Ishikawa (cell line): ENCODE data around the gene NYNRIN.

Source experiments
- CEBPB ChIP-seq: IDR thresholded peaks from 2 replicates; pipeline ENCODE4 v1.6.1; 2012
- CREB1 ChIP-seq: IDR thresholded peaks from 2 replicates; pipeline ENCODE4 v1.6.1; 2012; ENCODE audit warnings: low read depth
- EGR1 ChIP-seq: IDR thresholded peaks from 2 replicates; pipeline ENCODE4 v1.6.1; 2012
- EP300 ChIP-seq: IDR thresholded peaks from 2 replicates; pipeline ENCODE4 v1.6.1; 2012; ENCODE audit warnings: borderline replicate concordance
- FOXM1 ChIP-seq: IDR thresholded peaks from 2 replicates; pipeline ENCODE4 v1.6.1; 2012; ENCODE audit warnings: low read depth, borderline replicate concordance
- MAX ChIP-seq: IDR thresholded peaks from 2 replicates; pipeline ENCODE4 v1.6.1; 2012
- NFIC ChIP-seq: IDR thresholded peaks from 2 replicates; pipeline ENCODE4 v1.6.1; 2012
- RAD21 ChIP-seq: IDR thresholded peaks from 2 replicates; pipeline ENCODE4 v1.6.1; 2012; ENCODE audit warnings: low read depth
- REST ChIP-seq: IDR thresholded peaks from 2 replicates; pipeline ENCODE4 v1.6.1; 2012; ENCODE audit warnings: low read depth, mild to moderate bottlenecking
- TAF1 ChIP-seq: IDR thresholded peaks from 2 replicates; pipeline ENCODE4 v1.6.1; 2012; ENCODE audit warnings: low read depth, mild to moderate bottlenecking
- TCF12 ChIP-seq: IDR thresholded peaks from 2 replicates; pipeline ENCODE4 v1.6.1; 2012; ENCODE audit warnings: low read depth
- TEAD4 ChIP-seq: IDR thresholded peaks from 2 replicates; pipeline ENCODE4 v1.6.1; 2012
- USF1 ChIP-seq: IDR thresholded peaks from 2 replicates; pipeline ENCODE4 v1.6.1; 2012
- YY1 ChIP-seq: IDR thresholded peaks from 2 replicates; pipeline ENCODE4 v1.6.1; 2012; ENCODE audit warnings: low read depth
- ZBTB7A ChIP-seq: IDR thresholded peaks from 2 replicates; pipeline ENCODE4 v1.6.1; 2012; ENCODE audit warnings: low read depth

The NYNRIN gene

GRCh38 chr14:24398293-24398652 is 530 bp upstream of the NYNRIN start:
- no peak for TF ChIP-seq NFIC
- 0 out of 2 replicates have a peak, but pooled peaks have one; percentile 30 for TF ChIP-seq ZBTB7A

- no peak for TF ChIP-seq TAF1
These were observed 632 bp downstream of the NYNRIN start for GRCh38 chr14:24399447-24399822.

GRCh38 chr14:24399999-24400718 is 1.4 kb downstream of the NYNRIN start:
- TF ChIP-seq TCF12 (no peak), MAX (no peak), NFIC (no peak), TEAD4 (no peak), TAF1 (no peak), CEBPB (no peak), REST (no peak), USF1 (no peak), EP300 (no peak), ZBTB7A (no peak), FOXM1 (no peak)

- TF ChIP-seq CEBPB (no peak), USF1 (no peak), EP300 (no peak), RAD21 (no peak), FOXM1 (no peak)
These were observed 3.3 kb downstream of the NYNRIN start for GRCh38 chr14:24401810-24402702.

GRCh38 chr14:24403294-24403998 is 4.6 kb downstream of the NYNRIN start:
- TF ChIP-seq RAD21 = no peak
- no peak for TF ChIP-seq TEAD4
- TF ChIP-seq REST = no peak
- no peak for TF ChIP-seq EGR1
- no peak for TF ChIP-seq ZBTB7A
- no peak for TF ChIP-seq CEBPB
- no peak for TF ChIP-seq NFIC
- no peak for TF ChIP-seq CREB1
- TF ChIP-seq FOXM1 = no peak
- no peak for TF ChIP-seq MAX
- no peak for TF ChIP-seq TAF1
- TF ChIP-seq TCF12 = no peak

- TF ChIP-seq TEAD4 (no peak), FOXM1 (no peak), RAD21 (no peak), MAX (no peak), YY1 (no peak), CREB1 (no peak), TCF12 (no peak), EGR1 (no peak), USF1 (no peak), EP300 (no peak), TAF1 (no peak), NFIC (no peak), ZBTB7A (no peak), CEBPB (no peak), REST (no peak)
These were observed 6.0 kb downstream of the NYNRIN start for GRCh38 chr14:24404814-24405213.
